GM23338 (cell line): ENCODE measurements around the gene OPN4.

Experiments
- EZH2 ChIP-seq: fragments of 200-600 bp; sonication (generic); IDR thresholded peaks from one replicate; pipeline ENCODE4 v1.8.0; 2017; ENCODE audit warnings: antibody characterized with exemption, mild to moderate bottlenecking, low read depth; ENCODE audit not compliant: unreplicated experiment
- EZH2phosphoT487 ChIP-seq: fragments of 200-600 bp; sonication (generic); IDR thresholded peaks from one replicate; pipeline ENCODE4 v1.8.1; 2018; ENCODE audit warnings: antibody characterized with exemption; ENCODE audit not compliant: unreplicated experiment
- JUNB ChIP-seq: IDR thresholded peaks from one replicate; pipeline ENCODE4 v1.6.1; 2016; ENCODE audit warnings: antibody characterized with exemption; ENCODE audit not compliant: unreplicated experiment
- NANOG ChIP-seq: IDR thresholded peaks from 2 replicates; pipeline ENCODE4 v1.6.1; 2016; ENCODE audit warnings: antibody characterized with exemption, borderline replicate concordance
- POLR2AphosphoS5 ChIP-seq: IDR thresholded peaks from 2 replicates; pipeline ENCODE4 v1.6.1; 2016; ENCODE audit warnings: antibody characterized with exemption, low read depth
- REST ChIP-seq: IDR thresholded peaks from one replicate; pipeline ENCODE4 v1.6.1; 2018; ENCODE audit warnings: antibody characterized with exemption; ENCODE audit not compliant: unreplicated experiment
- STAT1 ChIP-seq: IDR thresholded peaks from one replicate; pipeline ENCODE4 v1.6.1; 2016; ENCODE audit warnings: antibody characterized with exemption; ENCODE audit not compliant: unreplicated experiment
- ZNF114 ChIP-seq: fragments of 250-450 bp; sonication (Bioruptor Pico); IDR thresholded peaks from 2 replicates; pipeline ENCODE4 v1.5.0; 2020; ENCODE audit warnings: mild to moderate bottlenecking, moderate library complexity
- TF ChIP-seq, protein P1 (sequence below), 2 experiments: fragments of 200-600 bp in 1 of 2; sonication (generic) in 1 of 2; conservative IDR thresholded peaks; 2 replicates each; pipeline versions ENCODE4 v1.5.1 to v1.6.1; 2016 to 2017; ENCODE audit warnings: antibody characterized with exemption in 2 of 2, low read depth in 2 of 2, mild to moderate bottlenecking in 2 of 2, moderate library complexity in 1 of 2

- TF ChIP-seq POLR2AphosphoS5: no peak
- TF ChIP-seq, protein P1, sequence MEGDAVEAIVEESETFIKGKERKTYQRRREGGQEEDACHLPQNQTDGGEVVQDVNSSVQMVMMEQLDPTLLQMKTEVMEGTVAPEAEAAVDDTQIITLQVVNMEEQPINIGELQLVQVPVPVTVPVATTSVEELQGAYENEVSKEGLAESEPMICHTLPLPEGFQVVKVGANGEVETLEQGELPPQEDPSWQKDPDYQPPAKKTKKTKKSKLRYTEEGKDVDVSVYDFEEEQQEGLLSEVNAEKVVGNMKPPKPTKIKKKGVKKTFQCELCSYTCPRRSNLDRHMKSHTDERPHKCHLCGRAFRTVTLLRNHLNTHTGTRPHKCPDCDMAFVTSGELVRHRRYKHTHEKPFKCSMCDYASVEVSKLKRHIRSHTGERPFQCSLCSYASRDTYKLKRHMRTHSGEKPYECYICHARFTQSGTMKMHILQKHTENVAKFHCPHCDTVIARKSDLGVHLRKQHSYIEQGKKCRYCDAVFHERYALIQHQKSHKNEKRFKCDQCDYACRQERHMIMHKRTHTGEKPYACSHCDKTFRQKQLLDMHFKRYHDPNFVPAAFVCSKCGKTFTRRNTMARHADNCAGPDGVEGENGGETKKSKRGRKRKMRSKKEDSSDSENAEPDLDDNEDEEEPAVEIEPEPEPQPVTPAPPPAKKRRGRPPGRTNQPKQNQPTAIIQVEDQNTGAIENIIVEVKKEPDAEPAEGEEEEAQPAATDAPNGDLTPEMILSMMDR (conservative IDR thresholded peaks at IDR 0.05; ENCODE audit: low read depth in 2 of 2): no peak
- no peak for TF ChIP-seq JUNB
- TF ChIP-seq REST: no peak
- TF ChIP-seq EZH2: no peak
- no peak for TF ChIP-seq NANOG
- no peak for TF ChIP-seq ZNF114 (CRISPR knock-in tag)
- no peak for TF ChIP-seq EZH2phosphoT487
- no peak for TF ChIP-seq STAT1
Observed at GRCh38 chr10:86687750-86688149, 33.4 kb downstream of the OPN4 start.
